ENCODE data around the gene ITGA2.

The ITGA2 gene

GRCh38 chr5:53066088-53066487, 76.9 kb downstream of the ITGA2 start:
- no peak for DNase-seq

- DNase-seq = no peak
Measured at GRCh38 chr5:53067641-53068040, 78.5 kb downstream of the ITGA2 start.

GRCh38 chr5:53068291-53068836, 79.2 kb downstream of the ITGA2 start:
- no peak for DNase-seq

- no peak for DNase-seq
Measured at GRCh38 chr5:53069626-53070025, 80.5 kb downstream of the ITGA2 start.

- DNase-seq = no peak
Measured at GRCh38 chr5:53071298-53071697, 82.1 kb downstream of the ITGA2 start.

GRCh38 chr5:53071738-53072137, 82.6 kb downstream of the ITGA2 start:
- no peak for DNase-seq

GRCh38 chr5:53073348-53073747, 84.2 kb downstream of the ITGA2 start:
- DNase-seq = no peak

- DNase-seq = no peak
Measured at GRCh38 chr5:53076014-53076583, 86.9 kb downstream of the ITGA2 start.

- DNase-seq = no peak
Measured at GRCh38 chr5:53080271-53080670, 91.1 kb downstream of the ITGA2 start.

GRCh38 chr5:53083927-53084326, 94.8 kb downstream of the ITGA2 start:
- DNase-seq = no peak

GRCh38 chr5:53084546-53085255, 95.5 kb downstream of the ITGA2 start:
- no peak for DNase-seq

GRCh38 chr5:53087171-53087570, 98.0 kb downstream of the ITGA2 start:
- no peak for DNase-seq

- no peak for DNase-seq
Measured at GRCh38 chr5:53087621-53088121, 98.5 kb downstream of the ITGA2 start.

- DNase-seq = no peak
Measured at GRCh38 chr5:53089481-53089991, 100.4 kb downstream of the ITGA2 start.

GRCh38 chr5:53090229-53090628, 101.1 kb downstream of the ITGA2 start:
- DNase-seq = no peak

- DNase-seq = no peak
Measured at GRCh38 chr5:53091289-53091688, 102.1 kb downstream of the ITGA2 start.

GRCh38 chr5:53092242-53092641, 103.1 kb downstream of the ITGA2 start:
- no peak for DNase-seq

- DNase-seq = no peak
Measured at GRCh38 chr5:53095217-53095616, 106.1 kb downstream of the ITGA2 start.

GRCh38 chr5:53095931-53096525, 106.9 kb downstream of the ITGA2 start:
- DNase-seq = no peak

GRCh38 chr5:53099546-53099945, 110.4 kb downstream of the ITGA2 start:
- no peak for DNase-seq

- DNase-seq = no peak
Measured at GRCh38 chr5:53100606-53101005, 111.5 kb downstream of the ITGA2 start.

- DNase-seq = no peak
Measured at GRCh38 chr5:53105611-53106300, 116.6 kb downstream of the ITGA2 start.

- DNase-seq = no peak
Measured at GRCh38 chr5:53109056-53109442, 119.9 kb downstream of the ITGA2 start.
